Inferior parietal cortex (tissue), 1 donor: Measurements from ENCODE around the gene SFTPB.
"Not testable (repeated sequence)": the region's sequence is repeated elsewhere in the genome, so short reads cannot be mapped to it uniquely, and the experiment has no call there.

Experiments used
- DNase-seq: peaks from one replicate; pipeline ENCODE4 v3.0.0-alpha.2; 2016; ENCODE audit errors: extremely low spot score

SFTPB gene

DNA sequence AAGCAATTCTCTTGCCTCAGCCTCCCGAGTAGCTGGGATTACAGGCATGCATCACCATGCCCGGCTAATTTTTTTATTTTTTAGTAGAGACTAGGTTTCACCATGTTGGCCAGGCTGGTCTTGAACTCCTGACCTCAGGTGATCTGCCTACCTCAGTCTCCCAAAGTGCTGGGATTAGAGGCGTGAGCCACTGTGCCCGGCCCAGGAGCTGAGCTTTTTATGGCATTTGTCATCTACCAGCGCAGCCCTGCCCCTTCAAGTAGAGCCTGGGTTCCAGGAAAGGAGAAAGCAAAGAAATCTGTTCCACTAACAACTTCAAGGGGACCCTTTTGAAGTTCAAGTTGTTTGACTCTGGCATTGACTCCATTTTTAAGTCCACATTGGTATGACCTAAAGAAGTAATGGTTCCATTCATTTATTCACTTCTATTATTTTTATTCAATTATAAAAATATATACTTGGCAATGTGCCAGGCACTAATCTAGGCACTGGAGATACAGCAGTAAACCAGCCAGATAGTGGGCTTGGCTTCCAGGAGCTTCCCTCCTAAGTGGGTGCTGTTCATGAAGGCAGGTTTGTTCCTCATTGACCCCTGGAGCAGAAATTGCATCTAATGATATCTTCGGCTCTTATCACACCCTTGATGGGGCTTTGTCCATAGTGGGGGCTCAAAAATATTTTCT, 8.0 kb upstream of the SFTPB start:
- no peak for DNase-seq

DNA sequence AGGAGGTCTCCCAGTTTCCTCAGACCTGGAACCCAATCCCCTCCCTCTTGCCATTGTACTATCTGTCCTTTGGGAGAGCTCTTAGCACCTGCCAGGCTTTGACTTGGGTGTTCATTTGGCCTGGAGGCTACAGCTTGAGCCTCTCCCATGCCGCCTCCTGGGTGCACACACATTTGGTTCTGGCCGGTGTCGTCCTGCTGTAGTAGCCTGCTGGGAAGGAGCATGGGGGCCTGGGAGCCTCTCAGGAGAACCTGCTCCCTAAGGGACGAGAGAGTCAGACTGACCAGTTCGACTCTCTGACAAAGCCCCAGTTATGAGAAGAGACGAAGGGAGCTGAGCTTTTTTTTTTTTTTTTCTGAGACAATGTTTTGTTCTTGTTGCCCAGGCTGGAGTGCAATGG, 7.4 kb upstream of the SFTPB start:
- no peak for DNase-seq

DNA sequence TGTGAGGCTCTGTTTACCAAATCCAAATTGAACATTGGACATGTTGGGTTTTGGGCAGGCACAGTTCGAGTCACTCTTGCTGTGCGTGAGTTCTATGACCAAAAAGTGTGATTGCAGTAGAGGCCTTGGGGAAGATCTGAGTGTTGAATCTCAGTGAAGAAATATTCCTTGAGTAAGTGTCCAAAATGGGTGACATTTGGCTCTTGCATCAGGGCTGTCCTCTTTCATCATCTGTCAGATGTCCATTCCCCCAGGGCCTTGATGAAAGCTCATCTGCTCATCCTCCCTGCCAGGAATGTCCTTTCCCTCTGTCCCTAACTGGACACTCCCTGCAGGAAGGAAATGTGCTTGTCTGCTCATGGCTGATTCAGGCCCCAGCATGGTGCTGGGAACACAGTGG, 6.4 kb upstream of the SFTPB start:
- DNase-seq: no peak

DNA sequence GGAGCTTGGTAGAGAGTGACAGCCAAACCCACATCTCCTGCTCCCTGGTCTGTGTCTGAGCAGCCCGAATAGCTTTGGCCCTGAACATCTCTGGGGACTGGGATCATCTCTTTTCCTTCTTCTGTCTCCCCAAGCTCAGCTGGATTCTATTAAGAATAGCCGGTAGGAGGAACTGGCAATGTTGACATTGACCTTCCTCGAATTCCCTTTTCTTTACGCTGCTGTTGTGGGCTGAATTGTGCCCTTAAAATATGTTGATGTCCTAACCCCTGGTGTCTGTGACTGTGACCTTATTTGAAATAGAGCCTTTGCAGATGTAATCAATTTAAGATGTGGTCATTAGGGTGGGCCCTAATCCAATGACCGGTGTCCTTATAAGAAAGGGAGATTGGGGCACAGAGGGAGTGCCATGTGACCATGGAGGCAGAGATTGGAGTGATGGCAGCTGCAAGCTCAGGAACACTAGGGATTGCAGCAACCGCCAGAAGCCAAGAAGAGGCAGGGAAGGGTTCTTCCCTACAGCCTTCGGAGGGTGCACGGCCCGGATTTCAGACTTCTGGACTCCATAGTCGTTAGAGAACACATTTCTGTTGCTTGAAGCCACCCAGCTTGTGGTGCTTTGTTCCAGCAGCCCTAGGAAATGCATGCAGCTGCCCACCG, 5.8 kb upstream of the SFTPB start:
- no peak for DNase-seq

DNA sequence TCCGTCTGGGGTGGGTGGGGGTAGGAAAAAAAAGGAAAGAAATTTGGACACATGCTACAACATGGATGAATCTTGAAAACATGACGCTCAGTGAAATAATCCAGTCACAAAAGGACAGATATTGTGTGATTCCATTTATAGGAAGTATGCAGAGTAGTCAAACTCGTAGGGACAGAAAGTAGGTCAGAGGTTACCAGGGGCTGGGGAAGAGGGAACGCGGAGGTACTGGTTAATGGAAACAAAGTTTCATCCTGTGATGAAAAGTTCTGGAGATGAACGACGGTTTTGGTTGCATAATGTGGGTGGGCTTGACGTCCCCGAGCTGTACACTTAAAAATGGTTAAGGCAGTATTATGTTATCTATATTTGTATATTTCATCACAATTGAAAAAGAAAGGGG, 4.5 kb upstream of the SFTPB start:
- no peak for DNase-seq

DNA sequence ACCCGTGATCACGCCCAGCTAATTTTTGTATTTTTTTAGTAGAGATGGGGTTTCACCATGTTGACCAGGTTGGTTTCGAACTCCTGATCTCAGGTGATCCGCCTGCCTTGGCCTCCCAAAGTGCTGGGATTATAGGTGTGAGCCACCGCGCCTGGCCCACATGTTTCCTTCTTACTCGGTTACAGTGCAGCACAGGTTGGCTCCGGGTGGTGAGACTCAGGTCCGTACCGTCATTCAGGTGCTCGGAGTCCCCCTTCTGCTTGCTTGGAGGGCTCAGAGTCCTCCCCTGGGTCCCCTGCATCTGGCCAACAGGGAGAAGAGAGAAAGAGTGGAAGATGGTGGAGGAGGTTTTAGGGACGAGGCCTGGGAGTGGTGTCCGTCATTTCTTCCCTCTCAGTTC, 2.4 kb upstream of the SFTPB start:
- not testable (repeated sequence) for DNase-seq

DNA sequence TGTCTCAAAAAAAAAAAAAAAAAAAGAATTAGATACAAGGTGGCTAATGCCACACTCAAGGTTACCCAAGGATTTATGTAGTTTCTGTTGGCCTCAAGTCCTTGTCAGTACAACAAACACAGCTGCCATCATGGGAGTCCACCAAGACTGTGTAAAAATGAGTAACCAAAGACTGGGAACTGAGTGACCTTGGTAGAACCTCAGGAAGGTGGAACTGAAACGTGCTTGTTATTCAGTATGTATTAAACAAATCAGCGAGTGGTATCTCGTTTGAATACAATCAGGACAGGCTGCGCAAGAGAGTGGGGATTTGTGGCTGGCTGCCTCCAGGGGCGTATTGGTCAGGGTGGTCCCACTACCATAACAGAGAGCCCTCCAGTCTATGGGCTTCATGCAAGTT, 1.6 kb upstream of the SFTPB start:
- DNase-seq: no peak

DNA sequence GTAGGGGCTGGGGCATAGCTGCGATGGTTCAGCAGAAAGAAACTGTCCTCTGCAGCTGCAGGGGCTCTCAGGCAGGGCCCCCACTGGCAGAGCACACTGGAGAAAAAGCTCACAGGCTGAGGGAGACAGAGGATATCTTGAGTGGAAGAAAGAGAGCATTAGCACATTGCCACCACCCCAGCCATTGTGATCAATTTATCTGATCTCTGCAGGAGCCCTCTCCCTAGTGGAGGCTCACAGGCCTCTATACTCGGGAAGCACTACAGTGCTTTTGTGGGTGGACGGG, 801 bp upstream of the SFTPB start:
- no peak for DNase-seq

DNA sequence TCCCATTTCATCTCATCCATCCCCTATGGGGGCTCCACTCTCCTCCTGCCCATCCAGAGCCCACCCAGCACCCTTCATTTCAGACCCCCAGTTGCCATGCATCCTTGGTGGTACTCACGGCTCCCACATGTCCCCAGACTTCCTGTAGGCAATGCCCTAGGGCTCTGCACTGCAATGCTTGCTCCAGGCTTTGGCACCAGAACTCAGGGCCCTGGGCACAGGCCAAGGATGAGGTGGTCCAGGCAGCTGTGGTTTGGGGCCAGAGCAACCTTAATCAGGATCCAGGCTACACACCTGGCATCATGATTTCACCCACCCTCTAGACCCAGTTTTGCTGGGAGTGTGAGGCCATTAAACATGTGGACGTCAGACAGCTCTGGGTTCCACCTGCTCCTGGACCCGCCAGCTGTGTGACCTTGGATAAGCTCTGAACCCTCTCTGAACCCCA, 414 bp downstream of the SFTPB start:
- DNase-seq: no peak

DNA sequence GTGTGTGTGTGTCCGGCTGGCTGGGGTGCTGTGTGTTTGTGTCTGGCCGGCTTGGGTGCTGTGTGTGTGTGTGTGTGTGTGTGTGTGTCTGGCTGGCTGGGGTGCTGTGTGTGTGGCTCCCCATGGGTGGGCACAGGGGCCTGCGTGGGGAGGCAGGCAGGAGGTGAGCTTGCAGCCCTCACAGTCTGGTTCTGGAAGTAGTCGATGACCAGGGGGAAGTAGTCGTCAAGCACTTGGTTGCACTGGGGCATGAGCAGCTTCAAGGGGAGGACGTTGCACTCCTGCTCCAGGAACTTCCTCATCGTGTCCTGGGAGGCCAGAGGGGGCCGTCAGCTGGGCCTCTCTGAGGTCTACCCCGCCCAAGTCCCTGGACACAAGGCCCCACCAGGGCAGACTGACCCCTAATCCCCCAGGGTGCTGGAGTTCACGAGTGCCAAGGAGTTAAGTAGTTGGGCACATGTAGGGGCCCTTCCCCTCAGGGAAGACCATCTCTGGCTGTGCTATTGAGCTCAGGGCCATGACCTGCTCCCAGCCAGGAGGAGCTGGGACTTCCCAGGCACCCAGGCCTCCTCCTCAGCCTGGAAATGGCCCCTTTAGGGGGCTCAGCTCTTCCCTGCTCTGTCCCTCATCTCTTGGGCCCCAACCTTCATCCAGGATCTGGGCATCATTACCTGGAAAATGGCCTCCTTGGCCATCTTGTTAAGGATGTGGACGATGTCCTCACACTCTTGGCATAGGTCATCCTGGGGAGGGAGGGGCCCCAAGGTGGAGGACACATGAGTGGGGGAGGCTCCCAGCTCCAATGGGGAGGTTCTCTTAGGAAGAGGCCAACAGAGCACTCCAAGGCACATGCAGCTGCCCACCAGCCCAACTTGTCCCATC, 1.3 kb downstream of the SFTPB start:
- no peak for DNase-seq

DNA sequence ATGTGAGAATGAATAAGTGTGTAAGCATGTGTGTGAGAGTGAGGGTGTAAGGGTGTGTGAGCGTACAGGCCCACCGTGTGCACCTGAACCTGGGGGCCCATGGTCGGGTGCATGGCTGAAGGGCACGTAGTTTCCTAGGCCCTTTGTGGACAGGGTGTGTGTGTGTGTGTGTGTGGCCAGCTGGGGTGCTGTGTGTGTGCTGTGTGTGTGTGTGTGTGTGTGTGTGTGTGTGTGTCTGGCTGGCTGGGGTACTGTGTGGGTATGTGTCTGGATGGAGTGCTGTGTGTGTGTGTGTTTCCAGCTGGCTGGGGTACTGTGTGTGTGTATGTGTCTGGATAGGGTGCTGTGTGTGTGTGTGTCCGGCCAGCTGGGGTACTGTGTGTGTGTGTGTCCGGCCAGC, 2.0 kb downstream of the SFTPB start:
- DNase-seq: no peak

DNA sequence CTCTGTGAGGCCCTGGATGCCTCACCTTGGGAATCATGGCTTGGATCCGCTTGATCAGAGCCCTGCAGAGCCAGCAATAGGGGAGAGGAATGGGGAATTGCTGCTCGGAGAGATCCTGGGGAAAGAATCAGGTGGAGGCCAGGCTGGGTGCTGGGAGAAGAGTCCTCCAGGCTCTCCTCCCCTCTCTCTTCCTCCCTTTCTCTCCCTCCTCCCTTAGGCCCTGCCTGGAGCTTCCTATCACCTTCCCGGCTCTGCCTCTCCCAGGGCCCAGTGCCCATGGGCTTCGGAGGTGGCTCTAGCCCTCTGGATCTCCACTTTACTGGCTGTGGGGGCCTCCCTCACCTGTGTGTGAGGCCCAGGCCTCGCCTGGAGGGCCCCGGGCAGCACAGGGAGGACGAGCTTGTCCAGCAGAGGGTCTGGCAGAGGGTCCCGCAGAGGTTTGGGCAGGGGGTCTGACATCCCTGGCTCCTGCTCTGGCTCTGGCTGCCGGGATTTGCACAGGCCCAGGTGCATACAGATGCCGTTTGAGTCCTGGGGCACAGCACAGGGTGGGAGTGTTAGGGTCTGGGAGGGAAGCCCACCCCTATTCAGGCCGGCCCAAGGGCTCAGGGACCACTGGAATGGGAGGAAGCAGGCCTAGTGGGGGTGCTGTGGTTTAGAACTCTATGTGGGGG, 2.6 kb downstream of the SFTPB start:
- DNase-seq: no peak

DNA sequence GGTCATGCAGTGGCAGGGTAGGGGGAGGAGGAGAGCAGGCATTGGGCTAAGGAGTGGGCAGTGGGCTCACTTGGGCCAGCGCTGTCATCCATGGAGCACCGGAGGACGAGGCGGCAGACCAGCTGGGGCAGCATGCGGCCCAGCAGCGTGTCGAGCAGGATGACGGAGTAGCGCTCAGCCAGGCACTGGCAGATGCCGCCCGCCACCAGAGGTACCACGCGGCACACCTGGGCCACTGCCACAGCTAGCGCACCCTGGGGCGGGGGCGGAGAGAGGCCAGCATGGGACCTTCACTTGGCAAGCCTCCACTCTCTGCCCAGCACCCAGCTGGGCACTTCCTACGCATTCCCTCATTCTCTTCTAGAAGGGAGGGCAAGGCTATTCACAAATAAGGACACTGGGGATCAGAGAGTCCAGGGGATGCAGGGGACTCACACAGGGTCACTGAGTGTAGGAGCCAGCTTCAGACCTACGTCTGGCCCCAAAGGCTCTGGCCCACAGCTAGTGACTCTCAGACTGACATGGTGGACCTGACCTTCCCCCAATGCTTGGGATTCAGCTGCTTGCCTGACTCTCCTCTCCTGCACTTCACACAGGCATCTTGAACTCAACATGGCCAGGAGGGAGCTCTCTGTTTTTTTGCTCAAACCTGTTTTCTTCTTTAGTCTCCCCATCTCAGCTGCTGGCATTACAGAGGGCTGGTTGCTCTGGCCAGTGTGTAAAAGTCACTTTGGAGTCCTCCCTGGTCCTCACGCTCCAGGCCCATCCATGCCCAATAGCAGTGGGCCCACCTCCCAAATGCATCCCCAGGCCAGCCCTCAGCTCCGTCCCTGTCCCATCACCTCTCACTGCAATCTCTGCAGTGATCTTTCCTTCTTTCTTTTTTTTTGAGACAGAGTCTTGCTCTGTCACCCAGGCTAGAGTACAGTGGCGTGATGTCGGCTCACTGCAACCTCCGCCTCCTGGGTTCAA, 4.1 kb downstream of the SFTPB start:
- no peak for DNase-seq

DNA sequence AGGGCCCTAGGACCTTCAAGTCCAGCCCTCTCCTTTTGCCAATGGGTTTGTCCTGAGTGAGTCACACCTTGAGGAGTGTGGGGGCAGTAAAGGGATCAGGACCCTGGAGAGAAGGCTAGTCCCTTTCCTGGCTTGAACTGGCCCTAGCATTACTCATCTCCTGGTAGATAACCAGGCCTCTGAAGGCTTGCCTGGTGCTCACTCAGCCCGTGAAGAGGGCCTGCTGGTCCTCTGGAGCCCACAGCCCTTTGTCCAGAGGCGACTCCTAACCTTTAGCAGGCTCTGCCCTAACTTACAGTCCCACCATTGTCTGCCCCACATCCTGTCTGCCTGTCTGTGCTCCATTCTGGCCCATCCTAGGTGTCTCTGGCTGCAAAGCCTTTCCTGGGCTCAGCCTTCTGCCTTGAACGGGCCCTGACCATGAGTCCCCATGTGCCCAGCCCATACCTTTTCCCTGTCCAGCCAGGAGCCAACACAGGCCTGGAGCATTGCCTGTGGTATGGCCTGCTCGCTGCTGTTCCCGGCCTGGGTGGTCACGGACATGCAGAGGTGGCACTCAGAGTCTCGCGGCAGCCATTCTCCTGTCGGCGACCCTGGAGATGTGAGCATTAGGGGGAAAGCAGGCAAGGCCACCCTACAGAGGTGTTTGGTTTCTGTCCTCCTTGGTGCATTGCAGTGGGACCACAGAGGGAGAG, 5.0 kb downstream of the SFTPB start:
- no peak for DNase-seq

DNA sequence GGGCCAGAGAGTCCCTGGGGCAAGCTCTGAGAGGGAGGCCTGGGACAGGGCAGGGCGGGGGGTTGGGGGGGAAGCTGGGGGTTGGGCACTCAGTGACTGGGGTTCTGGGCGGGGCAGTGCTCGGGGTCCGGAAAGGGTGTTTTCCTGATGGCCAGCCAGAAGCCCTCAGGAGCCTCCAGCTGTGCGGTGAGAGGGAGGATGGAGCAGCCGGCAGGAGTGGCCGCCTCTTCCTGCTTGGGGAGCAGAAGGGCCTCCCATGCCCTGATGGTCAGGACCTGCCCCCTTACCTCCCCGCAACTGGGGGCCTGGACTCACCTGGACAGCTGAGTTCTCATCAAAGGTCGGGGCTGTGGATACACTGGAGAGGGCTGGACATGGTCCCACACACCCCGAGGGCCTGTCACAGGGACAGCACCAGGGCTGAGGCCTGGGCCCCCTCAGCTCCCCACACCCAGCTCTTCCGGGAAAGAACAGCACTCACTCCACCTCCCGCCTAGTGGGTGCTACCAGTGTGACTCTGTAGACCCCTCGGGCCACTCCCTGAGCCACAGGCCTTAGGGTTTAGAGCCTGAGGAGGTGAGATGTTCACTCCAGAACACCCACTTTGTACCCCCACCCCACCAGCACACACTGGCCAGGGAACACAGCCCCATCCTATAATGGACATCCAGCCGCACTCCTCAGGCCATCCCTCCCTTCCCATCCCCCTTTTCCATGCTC, 6.7 kb downstream of the SFTPB start:
- no peak for DNase-seq

DNA sequence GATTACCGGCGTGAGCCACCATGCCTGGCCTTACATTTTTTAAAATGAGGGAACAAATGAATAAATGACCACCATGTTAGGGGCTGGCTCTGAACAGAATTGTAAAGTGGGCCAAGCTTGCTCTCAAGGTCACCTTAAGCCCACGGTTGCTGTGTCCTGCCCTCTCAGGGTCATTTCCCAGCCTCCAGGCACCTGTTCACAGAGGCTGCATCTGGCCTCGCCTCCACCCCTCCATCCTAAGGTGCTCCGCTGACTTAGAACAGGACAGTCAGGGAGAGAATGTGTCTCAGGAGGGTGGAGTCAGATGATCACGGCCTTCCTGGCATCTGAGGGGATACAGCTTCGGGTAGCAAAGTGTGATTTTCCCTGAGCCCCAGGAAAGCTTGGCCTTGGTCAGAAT, 7.3 kb downstream of the SFTPB start:
- DNase-seq: no peak

DNA sequence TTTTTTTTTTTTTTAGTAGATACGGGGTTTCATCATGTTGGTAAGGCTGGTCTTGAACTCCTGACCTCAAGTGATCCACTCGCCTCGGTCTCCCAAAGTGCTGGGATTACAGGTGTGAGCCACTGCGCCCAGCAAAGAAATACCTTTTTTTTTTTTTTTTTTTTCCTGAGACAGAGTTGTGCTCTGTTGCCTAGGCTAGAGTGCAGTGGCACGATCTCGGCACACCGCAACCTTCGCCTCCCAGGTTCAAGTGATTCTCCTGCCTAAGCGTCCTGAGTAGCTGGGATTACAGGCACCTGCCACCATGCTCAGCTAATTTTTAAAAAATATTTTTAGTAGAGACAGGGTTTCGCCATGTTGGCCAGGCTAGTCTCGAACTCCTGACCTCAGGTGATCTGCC, 7.7 kb downstream of the SFTPB start:
- not testable (repeated sequence) for DNase-seq

DNA sequence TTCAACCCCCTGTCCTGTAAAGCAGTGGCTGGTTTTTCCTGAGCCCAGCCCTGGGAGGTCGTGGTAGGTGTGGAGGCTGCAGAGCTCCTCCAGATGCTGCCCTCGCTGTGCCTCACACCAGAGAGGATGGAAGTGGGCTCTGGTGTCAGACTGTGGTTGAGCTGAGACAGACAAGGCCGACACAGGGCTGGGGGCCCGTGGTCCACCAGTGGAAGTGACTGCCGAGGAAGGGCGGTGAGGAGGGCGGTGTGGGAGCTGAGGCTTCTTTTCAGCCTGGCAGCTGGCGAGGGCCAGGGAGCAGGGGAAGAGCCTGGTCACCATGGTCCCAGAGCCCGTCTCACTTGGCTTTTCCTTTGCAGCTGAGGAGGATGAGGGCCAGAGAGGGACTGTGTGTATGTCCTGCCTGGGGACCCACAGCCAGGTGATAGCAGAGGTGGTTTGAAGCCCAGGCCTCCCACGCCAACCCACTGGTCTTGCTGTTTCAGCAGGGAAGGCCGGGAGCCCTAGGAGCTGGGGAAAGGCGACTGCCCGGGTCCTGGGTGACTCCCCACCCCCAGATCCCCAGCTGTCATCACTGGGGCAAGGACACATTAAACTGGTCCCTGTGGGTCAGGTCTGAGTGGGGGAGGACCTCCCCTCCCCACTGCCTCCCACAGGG, 8.5 kb downstream of the SFTPB start:
- no peak for DNase-seq

DNA sequence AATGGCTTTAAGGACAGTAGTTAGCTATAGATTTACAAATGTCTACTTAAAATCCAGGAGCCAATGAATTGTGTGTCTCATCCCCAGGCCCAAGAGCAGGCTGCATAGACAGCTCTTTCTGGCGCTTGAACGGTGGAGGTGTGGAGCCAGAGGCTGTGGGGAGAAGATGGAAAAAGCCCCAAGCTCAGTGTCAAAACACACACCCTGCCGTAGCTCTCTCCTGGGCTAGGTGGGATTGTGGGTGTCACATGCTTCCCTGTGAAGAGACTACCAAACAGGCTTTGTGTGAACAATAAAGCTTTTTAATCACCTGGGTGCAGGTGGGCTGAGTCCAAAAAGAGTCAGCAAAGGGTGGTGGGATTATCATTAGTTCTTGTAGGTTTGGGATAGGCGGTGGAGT, 10.6 kb downstream of the SFTPB start:
- DNase-seq: not testable (repeated sequence)
